ENCODE data around the gene ENHO.
A peak's percentile ranks its signal among the peaks of the same experiment; 100 is the strongest.

ENHO gene

DNA sequence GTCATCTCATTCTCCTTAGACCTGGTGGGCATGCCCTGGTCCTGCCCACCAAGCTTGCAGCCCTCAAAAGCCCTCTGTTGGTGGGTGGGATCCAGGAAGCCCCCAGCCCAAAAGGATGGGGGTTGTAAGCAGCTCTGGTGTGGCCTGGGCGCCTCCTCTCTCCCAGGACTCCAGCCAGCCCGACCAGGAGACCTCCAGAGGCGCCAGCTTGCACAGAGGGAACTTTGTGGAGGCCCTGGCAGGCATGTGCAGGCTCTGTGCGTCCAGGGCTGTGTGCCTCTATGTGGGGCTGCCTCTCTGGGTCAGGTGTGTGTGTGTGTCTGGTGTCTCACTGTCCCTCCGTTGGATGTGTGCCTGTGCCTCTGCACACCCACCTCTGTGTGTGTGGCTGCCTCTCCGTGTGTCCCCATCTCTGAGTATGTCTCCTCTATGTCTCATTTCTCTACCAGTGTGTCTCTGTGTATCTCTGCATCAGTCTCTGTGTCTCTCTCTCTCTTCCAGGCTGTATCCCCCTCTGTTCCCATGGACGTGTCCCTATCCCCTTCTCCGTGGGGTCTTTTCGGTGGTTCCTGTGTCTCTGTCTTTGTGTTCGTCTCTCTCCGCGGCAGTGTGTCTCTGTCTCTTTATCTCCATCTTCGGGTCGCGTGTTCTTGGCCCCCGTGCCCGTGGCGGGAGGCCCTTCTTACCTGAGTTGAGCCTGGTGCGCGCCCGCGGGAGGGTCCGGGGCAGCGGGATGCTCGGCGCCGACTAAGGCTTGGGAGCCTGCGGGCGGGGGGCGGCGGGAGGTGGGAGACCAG lies 501 bp downstream of the ENHO start:
- DNase-seq = no peak

DNA sequence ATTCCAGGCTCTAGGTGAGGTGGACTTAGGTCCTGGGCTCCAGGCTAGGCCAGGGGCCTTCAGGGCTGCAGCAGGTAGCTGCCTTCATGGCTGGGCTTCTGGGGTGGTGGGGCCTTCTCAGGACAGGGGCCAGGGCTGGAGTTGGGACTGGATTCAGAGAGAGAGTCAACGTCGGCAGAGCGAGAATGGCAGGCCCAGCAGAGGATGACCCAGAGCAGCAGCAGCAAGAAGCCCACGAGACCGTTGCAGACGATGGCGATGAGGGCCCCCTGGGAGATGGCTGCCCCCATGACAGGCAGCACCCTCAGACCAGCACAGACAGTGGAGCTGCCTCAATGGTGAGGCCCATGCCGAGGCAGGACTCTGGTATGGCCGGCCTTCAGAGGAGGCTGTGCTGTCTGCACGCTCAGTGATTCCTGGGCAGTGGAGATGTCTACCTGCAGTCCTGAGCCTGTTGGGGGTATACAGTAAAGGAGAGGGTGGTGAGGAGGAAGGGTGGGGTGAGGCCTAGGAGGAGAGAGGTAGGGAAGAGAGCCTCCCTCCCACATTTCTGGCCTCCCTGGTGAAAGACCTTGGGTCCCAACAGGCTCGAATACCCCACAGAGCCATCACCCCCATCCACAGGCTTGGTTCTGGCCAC lies 1.3 kb downstream of the ENHO start:
- DNase-seq = no peak

DNA sequence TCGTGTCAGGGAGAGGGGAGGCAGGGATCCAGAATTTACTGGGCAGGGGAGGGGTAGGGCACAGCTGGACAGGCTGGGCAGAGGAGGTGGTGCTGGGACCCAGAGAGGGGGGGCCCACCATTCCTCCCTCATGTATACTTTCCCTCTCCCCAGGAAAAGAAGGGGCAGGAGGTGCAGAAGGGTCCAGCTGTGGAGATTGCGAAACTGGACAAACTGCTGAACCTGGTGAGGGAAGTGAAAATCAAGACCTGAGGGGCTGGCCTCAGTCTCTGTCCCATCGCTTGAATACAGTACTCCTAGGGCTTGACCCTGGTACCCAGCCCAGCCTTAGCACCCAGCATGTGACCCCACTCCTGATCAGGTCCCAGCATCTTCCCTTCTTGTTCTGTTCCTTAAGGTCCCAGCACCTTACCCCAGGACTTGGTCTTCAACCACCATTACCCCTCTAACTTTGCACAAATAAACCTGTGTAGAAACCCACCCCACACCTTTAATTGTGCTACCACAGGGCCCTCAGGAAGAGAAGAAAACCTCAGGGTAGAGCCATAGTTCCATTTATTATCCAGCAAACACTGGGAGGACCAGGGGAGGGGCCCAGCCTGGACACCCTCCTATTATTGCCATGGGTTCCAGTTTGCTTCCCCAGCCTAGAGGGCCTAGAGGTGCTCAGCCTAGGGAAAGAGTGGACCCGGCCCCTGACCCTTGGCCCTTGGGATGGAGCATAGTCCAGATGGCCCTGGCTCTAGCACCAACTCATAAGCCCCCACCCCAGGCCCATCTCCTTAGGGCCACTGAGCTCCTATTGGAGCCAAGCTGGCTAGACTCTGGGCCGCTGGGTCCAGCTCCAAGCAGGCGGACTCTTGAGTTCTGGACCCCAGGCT lies 2.0 kb downstream of the ENHO start:
- no peak for DNase-seq

DNA sequence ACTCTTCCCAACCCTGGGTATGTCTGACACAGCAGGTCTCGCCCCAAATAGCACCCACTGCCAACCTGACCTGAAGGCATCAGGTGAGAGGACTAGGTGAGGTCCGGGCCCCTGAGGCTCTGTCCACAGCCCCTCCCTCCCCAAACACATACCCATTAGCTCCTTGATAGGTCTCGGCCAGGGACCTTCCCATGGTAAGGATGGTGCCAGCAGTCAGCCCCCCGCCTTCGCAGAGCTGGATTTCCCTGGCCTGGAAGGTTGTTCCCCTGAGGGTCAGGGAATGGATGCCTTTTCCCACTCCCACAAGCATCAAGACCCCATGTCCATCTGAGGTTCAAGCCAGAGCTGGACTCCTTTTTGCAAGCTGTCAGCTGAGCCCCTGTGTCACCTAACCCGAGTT lies 2.7 kb downstream of the ENHO start:
- no peak for DNase-seq

DNA sequence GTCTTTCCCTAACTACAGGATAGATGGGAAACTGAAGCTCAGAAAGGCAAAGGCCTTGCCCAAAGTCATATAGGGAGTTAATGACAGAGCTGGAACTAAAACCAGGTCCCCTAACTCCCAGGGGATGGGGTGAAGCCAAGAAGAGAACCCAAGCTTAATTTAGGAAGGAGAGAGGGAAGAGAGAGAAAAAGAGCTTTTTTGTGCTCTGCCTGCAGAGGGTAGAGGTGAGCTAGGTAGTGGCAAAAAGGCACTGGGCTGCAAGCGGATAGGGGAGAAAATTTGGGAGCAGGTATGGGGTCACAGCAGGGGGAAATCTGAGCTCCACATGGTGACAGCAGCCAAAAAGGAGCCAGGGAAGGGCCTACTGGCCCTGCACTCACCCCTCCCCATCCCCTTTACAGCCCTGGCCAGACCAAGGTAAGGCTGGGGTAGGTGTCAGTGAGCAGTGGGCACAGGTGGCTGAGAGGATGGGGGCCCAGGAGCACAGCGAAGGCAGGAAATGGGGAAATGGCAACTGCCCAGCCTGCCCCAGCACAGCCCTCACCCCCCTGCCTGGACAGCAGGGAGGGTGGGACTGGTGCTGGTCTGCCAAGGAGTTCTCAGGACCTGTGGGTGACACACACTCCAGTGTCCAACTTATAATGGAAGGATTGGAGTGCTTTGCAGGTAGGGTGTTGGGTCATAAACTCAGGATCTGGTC lies 3.3 kb downstream of the ENHO start:
- DNase-seq = no peak

DNA sequence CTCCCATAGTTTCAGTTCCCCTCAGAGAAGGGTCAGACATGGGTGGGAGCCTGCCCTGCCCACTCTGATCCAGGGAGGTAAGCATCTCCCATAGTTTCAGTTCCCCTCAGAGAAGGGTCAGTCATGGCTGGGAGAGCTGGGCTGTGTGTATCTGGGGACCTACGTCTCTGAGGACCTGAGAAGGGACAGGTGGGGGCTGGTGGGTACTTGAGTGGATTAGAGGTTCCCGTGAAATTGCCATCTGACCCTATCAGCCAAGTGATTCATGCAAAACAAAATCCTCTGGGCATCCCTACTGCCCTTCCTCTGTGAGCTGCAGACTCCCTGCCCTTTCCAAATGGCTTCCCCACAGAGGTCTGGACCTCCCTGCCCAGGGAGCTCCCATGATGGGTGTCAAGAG lies 3.9 kb downstream of the ENHO start:
- DNase-seq = no peak

DNA sequence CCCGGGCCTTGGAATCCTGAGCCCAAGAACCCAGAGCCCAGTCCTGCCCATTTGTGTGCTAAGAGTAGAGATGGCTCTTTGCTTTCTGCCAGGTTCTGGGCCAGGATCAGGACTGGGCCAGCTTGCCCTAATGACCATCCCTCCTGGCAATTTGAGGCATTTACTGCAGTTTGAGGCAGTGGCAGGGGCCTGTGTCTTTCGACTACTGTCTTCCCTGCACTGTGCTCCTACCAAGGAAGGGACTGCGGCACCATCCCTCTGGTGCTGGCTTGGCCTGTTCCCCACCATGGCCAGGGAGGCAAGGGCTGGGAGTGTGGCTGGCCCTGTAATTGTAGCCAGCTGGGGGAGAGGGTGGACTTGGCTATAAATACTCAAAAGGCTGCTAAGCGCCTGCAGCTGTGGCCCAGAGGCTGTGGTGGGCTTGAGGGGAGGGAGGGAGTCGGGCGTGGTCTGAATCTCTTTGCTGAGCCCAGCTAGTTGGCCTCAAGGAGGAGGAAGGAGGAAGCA lies 4.6 kb downstream of the ENHO start:
- no peak for DNase-seq

DNA sequence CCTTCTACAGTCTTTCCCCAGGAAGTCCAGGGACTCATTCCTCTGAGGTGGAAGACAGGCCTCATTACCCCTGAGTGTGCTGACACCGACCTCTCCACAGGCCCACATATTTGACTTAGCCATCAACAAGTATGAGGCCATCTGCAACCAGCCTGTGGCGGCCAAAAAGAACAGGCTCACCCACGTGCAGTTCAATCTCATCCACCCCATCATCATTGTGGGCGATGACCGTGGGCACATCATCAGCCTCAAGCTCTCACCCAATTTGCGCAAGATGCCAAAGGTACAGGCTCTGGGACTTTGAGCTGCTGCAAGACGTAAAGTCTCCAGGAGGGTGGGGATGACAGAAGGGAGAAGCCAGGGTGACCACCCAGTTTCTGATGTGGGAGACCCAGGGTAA lies 5.6 kb downstream of the ENHO start:
- DNase-seq = no peak

DNA sequence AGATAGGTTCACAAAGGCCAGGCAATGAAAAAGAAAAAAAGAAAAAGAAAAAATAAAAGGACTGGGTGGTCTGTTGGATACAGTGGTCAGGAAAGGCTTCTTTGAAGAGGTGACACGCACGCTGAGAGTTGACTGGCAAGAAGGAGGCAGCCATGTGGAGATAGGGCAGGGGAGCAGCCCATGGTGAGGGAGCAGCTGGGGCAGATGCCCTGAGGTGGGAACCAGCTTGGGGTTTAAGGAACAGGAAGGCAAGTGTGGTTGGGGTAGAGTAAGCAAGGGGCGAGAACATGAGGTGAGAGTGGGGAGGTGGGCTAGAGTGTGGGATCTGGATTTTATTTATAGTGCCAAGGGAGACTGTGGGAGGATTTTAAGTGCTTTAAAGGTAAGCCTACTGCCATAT lies 6.8 kb downstream of the ENHO start:
- DNase-seq = no peak

DNA sequence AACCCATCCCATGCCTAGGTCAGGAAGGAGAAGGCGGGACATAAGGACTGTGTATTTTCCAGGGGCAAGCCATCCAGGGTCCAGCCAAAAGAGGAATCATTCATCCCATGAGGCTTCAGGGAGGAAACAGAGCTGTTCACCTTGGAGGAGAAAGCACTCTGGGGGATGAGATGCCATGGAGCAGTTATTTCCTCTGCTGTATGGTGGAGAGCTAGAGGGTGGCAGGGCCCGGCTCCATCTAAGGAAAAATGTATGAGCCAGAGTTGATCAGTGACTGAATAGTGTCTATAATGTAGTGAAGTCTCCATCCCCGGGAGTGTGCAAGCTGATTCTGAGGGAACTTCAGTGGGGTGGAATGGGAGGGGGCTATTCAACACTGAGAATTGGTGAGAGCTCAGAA lies 8.0 kb downstream of the ENHO start:
- DNase-seq = no peak

DNA sequence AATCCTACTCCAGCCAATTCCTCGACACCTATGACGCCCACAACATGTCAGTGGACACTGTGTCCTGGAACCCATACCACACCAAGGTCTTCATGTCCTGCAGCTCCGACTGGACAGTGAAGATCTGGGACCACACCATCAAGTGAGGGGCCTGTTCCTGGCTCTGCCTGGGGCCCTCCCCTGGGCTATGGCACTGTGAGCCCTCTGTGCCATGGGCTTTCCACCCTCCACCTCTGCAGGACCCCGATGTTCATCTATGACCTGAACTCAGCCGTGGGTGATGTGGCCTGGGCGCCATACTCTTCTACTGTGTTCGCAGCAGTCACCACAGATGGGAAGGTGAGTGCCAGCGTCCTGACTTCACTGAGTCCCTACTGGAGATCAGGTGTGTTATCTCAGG lies 8.4 kb downstream of the ENHO start:
- DNase-seq = no peak

DNA sequence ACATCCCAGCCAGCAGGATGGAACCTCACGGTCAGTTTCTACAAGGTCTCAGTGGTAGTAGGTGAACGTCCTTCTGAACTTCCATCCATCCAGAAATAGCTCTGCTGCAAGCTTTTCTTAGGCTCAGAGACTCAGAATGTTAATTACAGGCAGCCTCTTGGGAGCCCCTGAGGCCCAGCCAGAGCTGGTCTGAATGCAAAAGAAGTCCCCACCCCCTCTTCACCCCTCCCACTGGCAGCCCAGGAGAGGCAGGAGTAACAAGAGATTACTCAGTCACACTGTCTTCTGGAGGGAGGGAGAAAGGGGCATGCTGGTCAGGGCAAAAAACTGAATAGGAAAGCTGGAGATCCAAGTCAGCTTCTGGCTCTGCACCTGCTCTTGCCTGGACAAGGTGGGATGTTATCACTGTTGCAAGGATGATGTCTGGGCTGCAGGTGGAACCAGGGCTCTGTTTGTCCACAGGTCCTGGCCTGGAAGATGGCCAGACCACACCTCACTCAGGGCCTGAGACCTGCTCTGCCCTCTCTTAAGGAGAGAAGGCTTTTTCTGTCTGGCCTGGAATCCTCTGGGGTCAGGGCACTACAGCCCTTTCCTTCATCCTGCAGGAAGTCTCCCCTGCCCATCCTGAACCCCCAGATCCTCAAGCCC lies 9.1 kb downstream of the ENHO start:
- no peak for DNase-seq

DNA sequence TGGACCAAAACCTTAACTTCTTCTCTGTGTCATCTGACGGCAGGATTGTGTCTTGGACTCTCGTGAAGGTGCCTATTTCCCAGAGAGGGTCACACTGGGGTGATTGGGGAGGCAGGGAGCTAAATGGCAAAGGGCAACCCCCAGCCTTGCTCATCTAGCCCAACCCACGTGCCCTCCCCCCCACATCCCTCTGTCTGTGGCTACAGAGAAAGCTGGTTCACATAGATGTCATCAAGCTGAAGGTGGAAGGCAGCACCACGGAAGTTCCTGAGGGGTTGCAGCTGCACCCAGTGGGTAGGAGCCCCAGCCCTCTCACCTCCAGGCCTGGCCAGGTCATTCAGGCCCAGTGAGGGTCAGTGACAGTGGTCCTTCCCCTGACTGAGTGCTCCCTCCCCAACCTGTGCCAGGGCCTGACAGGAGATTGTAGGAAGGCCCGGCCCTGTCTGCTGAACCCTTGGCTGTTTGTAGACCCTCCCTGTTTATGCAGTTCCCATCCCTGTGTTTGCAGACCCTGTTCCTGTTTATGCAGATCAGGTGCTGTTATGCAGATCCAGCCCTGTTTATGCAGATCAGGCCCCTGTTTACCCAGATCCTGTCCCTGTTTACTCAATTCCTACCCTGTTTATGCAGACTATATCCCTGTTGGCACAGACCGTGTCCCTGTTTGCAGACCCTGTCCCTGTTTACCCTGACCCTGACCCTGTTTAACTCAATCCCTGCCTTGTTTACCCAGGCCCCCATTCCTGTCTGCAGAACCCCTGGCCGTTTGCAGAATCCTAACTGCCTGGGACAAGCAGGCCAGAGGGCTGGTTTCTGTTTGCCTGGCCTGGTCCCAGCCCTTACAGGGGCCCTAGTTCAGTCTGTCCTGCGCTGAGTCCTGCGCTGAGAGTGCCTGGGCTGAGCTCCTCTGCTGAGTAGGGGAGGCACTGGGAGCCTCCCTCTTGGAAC lies 10.4 kb downstream of the ENHO start:
- DNase-seq = no peak

DNA sequence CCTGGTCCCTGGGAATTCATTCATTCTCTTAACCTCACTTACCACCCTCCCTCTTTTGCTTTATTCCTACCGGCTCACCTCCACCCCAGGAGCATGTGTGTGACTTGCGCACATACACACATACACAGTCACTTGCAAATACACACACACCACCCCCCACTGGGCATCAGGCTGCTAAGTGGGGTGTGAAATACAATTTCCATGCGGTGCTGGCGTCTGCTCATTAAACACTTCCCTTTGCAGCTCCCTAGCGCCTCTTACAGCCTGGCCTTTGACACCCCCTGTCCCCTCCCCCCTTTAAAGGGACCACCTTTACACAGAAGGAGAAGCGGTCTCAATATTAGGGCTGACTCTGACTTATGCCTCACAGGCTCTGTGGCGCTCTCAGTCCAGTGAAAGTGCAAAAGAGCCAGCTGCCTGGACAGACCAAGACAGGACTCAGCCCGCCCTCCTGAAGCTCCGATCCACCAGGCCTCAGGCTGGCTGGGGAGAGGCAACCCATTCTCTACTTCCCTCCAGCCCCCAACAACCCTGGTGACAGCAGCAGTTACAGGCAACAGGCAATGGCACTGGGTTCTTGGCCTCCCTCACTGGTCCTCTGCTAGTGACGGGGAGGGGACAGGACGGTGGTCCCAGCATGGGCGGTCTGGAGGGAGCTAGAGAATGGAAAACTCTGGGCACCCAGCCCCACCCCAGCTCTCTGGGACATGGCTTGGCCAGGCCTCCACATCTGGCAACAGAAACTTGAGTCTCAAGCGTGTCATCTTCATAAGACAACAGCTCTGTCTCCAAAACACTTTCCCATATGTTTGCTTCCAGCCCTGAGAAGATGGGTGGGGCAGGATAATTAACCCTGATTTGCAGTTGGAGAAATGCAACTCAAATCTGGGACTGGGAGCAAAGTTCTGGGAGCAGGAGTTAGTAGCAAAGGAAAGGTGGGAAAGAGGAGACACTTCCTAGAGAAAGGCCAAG lies 12.0 kb downstream of the ENHO start:
- DNase-seq = peak in 1 of 2 experiments; percentile 47

DNA sequence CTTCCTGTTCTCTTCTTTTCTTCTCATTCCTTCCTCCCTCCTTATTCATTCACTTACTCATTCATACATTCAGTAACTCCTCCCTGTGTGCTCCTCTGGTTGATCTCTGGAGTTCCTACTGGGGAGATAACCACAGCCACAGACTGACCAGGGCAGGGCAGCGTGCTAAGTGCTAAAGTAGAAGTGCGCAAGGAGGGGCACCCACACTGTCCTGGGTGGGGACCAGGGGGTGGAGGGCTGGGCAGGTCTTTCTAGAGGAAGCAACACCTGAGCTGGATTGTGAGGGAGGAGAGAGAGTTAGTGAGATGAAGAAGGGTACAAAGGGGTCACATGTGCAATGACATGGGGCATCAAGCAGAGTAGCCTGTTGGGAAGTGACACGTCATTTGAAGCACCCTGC lies 13.8 kb downstream of the ENHO start:
- no peak for DNase-seq

DNA sequence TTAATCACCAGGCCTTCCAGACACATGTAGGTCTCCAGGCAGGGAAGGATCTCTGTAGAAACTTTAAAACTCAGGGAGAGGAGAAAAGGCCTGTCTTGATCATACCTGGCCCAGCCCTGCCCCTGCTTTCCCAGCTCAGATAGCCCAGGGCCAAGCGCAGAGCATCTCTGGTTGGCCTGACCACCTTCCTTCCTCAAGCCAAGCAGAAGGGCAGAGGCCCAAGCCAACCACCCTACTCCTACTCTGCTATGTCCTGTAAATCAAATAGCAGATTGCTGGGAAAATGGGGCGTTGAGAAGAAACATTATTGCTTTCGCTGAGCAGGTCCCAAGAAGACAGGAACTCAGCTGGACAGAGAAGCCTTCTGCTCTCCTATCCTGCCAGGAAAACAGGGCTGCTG lies 14.3 kb downstream of the ENHO start:
- DNase-seq = no peak

DNA sequence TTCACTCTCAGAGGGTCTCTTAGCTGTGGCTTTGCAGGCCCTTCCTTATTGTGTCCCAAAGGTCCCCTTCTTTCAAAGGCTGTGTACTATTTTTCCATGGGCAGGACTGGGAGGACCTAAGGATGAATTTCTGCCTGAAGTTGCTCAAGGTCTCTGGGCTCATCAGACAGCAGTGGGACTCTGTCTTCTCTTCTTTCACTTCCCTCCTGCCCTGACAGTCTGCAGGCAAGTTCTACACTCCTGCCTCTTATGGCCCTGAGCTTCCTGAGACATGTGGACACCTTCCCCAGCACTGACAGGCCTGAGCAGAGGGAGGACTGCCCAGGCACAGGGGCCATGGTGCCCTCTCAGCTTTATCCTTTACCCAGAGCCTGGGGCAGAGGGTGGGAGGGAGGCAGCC lies 14.8 kb downstream of the ENHO start:
- DNase-seq = no peak

DNA sequence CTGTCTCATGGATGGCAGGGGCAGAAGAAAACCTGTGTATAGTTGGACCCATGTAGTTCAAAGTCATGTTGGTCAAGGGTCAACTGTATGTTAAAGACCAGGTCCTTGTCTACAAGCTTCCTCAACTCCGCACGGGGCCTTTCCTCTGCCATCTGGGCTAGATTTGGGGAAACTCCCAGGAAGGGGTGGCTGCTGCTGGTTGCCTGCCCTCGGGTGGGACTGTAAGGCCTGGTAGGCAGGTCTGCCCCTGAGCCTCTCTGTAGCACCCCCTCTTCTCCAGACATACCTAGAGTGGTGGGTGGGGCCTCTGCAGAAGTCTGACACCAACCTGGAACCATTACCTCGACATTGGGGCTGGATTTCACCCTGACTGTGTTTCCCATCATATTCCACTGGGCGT lies 15.2 kb downstream of the ENHO start:
- DNase-seq = no peak

DNA sequence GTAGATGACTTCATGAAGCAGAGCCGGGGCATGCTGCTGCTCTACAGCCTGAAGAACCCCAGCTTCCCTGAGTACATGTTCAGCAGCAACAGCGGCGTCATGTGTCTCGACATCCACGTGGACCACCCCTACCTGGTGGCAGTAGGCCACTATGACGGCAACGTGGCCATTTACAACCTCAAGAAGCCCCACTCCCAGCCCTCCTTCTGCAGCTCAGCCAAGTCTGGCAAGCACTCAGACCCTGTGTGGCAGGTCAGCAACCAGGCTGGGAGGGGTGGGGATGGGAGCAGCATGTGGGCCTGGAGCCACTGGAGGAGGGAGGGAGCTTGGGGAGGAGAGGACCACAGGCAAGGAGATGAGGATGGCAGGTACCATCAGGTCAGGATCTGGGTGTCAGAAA lies 16.2 kb downstream of the ENHO start:
- DNase-seq = no peak

Data from cerebellar nuclear complex (tissue), 1 donor.